ENCODE measurements around the gene OR5D14. TPM values are rescaled to one million over a fixed set of nuclear protein-coding genes. Genes with fewer than 3 reads are reported as not detected.

The OR5D14 gene
- not detected for total RNA-seq

GRCh38 chr11:55795256-55795655 is at the start of gene OR5D14:
OR5D14 (plus strand) TSS chr11:55795556; CDS start chr11:55795556, 0 bp downstream.
- Histone ChIP-seq H3K9me3 (no peaks in the 10 kb centered on the region), H3K27me3 (replicated peaks; ENCODE audit: insufficient read depth) (no peaks in the 10 kb centered on the region), H3K36me3 (no peaks in the 10 kb centered on the region), H3K27ac (no peak within 1 kb of the TSS), H3K4me3 (no peak within 1 kb of the TSS), H3K4me1 (ENCODE audit: control insufficient read depth in 1 of 2, low read depth in 2 of 2) (no peaks in the 10 kb centered on the region)
- DNase-seq (ENCODE audit: low spot score) (no peak), ATAC-seq (ENCODE audit: insufficient number of reproducible peaks, low FRiP score, low read depth) (no peak)
- no peak for TF ChIP-seq CTCF (IDR thresholded peaks at IDR 0.05)

- Histone ChIP-seq H3K9me3 (no peaks in the 10 kb centered on the region), H3K4me1 (ENCODE audit: control insufficient read depth in 1 of 2, low read depth in 2 of 2) (no peaks in the 10 kb centered on the region), H3K27ac (no peak within 1 kb of the TSS), H3K27me3 (replicated peaks; ENCODE audit: insufficient read depth) (no peaks in the 10 kb centered on the region), H3K36me3 (no peaks in the 10 kb centered on the region), H3K4me3 (no peak within 1 kb of the TSS)
- no peak for DNase-seq (ENCODE audit: low spot score)
- no peak for TF ChIP-seq CTCF (IDR thresholded peaks at IDR 0.05)
- no peak for ATAC-seq (ENCODE audit: insufficient number of reproducible peaks, low FRiP score, low read depth)
These were observed 22.2 kb upstream of the OR5D14 start, which contains the start of gene OR5D13 for GRCh38 chr11:55773138-55773537. OR5D13 (plus strand) TSS chr11:55773438; CDS start chr11:55773438, 0 bp downstream.

GRCh38 chr11:55791606-55792005 is 3.8 kb upstream of the OR5D14 start:
- no peaks in the 10 kb centered on the region for H3K36me3 ChIP-seq
- H3K27ac ChIP-seq, result no peak overlapping the region
- no peak for ATAC-seq (ENCODE audit: insufficient number of reproducible peaks, low FRiP score, low read depth)
- H3K4me1 ChIP-seq (ENCODE audit: control insufficient read depth in 1 of 2, low read depth in 2 of 2), result no peaks in the 10 kb centered on the region
- H3K9me3 ChIP-seq, result no peaks in the 10 kb centered on the region
- no peak for DNase-seq (ENCODE audit: low spot score)
- TF ChIP-seq CTCF (IDR thresholded peaks at IDR 0.05), result no peak
- H3K4me3 ChIP-seq, result no peak overlapping the region
- no peaks in the 10 kb centered on the region for H3K27me3 ChIP-seq (replicated peaks; ENCODE audit: insufficient read depth)

- no peaks in the 10 kb centered on the region for H3K27me3 ChIP-seq (replicated peaks; ENCODE audit: insufficient read depth)
- no peaks in the 10 kb centered on the region for H3K4me1 ChIP-seq (ENCODE audit: control insufficient read depth in 1 of 2, low read depth in 2 of 2)
- DNase-seq (ENCODE audit: low spot score) (no peak), ATAC-seq (ENCODE audit: insufficient number of reproducible peaks, low FRiP score, low read depth) (no peak)
- no peaks in the 10 kb centered on the region for H3K36me3 ChIP-seq
- no peak for TF ChIP-seq CTCF (IDR thresholded peaks at IDR 0.05)
- no peak overlapping the region for H3K27ac ChIP-seq
- no peak overlapping the region for H3K4me3 ChIP-seq
- no peaks in the 10 kb centered on the region for H3K9me3 ChIP-seq
These were observed 2.0 kb upstream of the OR5D14 start for GRCh38 chr11:55793321-55793720.

- Histone ChIP-seq H3K4me3 (no peak overlapping the region), H3K4me1 (ENCODE audit: control insufficient read depth in 1 of 2, low read depth in 2 of 2) (no peaks in the 10 kb centered on the region), H3K9me3 (no peaks in the 10 kb centered on the region), H3K27me3 (replicated peaks; ENCODE audit: insufficient read depth) (no peaks in the 10 kb centered on the region), H3K36me3 (no peaks in the 10 kb centered on the region), H3K27ac (no peak overlapping the region)
- TF ChIP-seq CTCF (IDR thresholded peaks at IDR 0.05), result no peak
- ATAC-seq (ENCODE audit: insufficient number of reproducible peaks, low FRiP score, low read depth) (no peak), DNase-seq (ENCODE audit: low spot score) (no peak)
These were observed 10.9 kb downstream of the OR5D14 start for GRCh38 chr11:55806248-55806647.

All from thoracic aorta (tissue), 2 donors.